Neural cell (in vitro differentiated cells): Measurements from ENCODE around the gene IGFBP2. TPM values are rescaled to one million over a fixed set of nuclear protein-coding genes. Genes with fewer than 3 reads are reported as not detected.

Experiments
- H2AFZ ChIP-seq: fragments of 200-600, 300-800 bp; sonication (generic), shearing (Covaris generic); 2 replicates; pipeline ENCODE4 v1.6.0; 2014; ENCODE audit warnings: low read depth, mild to moderate bottlenecking, antibody characterized with exemption, low read length, moderate library complexity
- H3F3A ChIP-seq: fragments of 200-600 bp; shearing (Covaris generic); 2 replicates; pipeline ENCODE4 v1.6.1; 2016; ENCODE audit warnings: mild to moderate bottlenecking, moderate library complexity, mixed read lengths, antibody characterized with exemption, low read length; ENCODE audit not compliant: insufficient read depth, poor library complexity, severe bottlenecking
- H3K27ac ChIP-seq: fragments of 200-600, 300-800 bp; sonication (generic), shearing (Covaris generic); 2 replicates; pipeline ENCODE4 v1.5.1; 2014; ENCODE audit warnings: mild to moderate bottlenecking, low read length, moderate library complexity
- H3K27me3 ChIP-seq: fragments of 300-800, 200-600 bp; sonication (generic), shearing (Covaris generic); 2 replicates; pipeline ENCODE4 v1.6.0; 2014; ENCODE audit warnings: mild to moderate bottlenecking, low read depth, low read length, moderate library complexity; ENCODE audit not compliant: insufficient read depth
- H3K36me3 ChIP-seq: fragments of 300-800, 200-600 bp; sonication (generic), shearing (Covaris generic); 2 replicates; pipeline ENCODE4 v1.5.1; 2014; ENCODE audit warnings: mild to moderate bottlenecking, antibody characterized with exemption, low read length, moderate library complexity; ENCODE audit not compliant: insufficient read depth
- H3K4me2 ChIP-seq: fragments of 300-800, 200-600 bp; sonication (generic), shearing (Covaris generic); 2 replicates; pipeline ENCODE4 v1.6.0; 2014; ENCODE audit warnings: mild to moderate bottlenecking, low read length
- H3K4me3 ChIP-seq: fragments of 300-800, 200-600 bp; sonication (generic), shearing (Covaris generic); 2 replicates; pipeline ENCODE4 v1.5.1; 2014; ENCODE audit warnings: mild to moderate bottlenecking, low read length, moderate library complexity
- H3K79me2 ChIP-seq: fragments of 200-600 bp; shearing (Covaris generic); replicated peaks from 2 replicates; pipeline ENCODE4 v1.6.0; 2014; ENCODE audit warnings: mild to moderate bottlenecking, low read length, moderate library complexity; ENCODE audit not compliant: insufficient read depth
- H3K9ac ChIP-seq: fragments of 300-800, 200-600 bp; sonication (generic), shearing (Covaris generic); 2 replicates; pipeline ENCODE4 v1.6.1; 2016; ENCODE audit warnings: mild to moderate bottlenecking, low read length, mixed read lengths
- H3K9me2 ChIP-seq: fragments of 200-600 bp; shearing (Covaris generic); 2 replicates; pipeline ENCODE4 v1.6.1; 2016; ENCODE audit warnings: mild to moderate bottlenecking, low read length, mixed read lengths; ENCODE audit not compliant: insufficient read depth
- H3K9me3 ChIP-seq: fragments of 200-600, 300-800 bp; sonication (generic), shearing (Covaris generic); 2 replicates; pipeline ENCODE4 v1.6.1; 2016; ENCODE audit warnings: mild to moderate bottlenecking, mixed run types, low read length, moderate library complexity, mixed read lengths
- H4K20me1 ChIP-seq: fragments of 200-600 bp; shearing (Covaris generic); 2 replicates; pipeline ENCODE4 v1.6.1; 2016; ENCODE audit warnings: mild to moderate bottlenecking, mixed run types; ENCODE audit not compliant: insufficient read depth
- EP300 ChIP-seq: fragments of 450-650 bp; conservative IDR thresholded peaks from 2 replicates; pipeline ENCODE4 v1.6.1; 2014; ENCODE audit warnings: antibody characterized with exemption, mild to moderate bottlenecking, moderate library complexity; ENCODE audit not compliant: poor library complexity, severe bottlenecking
- EZH2 ChIP-seq: fragments of 200-600, 300-800 bp; shearing (Covaris generic), sonication (generic); IDR thresholded peaks from 2 replicates; pipeline ENCODE4 v1.6.1; 2014; ENCODE audit warnings: antibody characterized with exemption, low read length, borderline replicate concordance, mild to moderate bottlenecking; ENCODE audit not compliant: insufficient read depth, poor library complexity, severe bottlenecking
- MXI1 ChIP-seq: fragments of 450-650 bp; conservative IDR thresholded peaks from 2 replicates; pipeline ENCODE4 v1.6.1; 2014; ENCODE audit warnings: antibody characterized with exemption, mild to moderate bottlenecking; ENCODE audit not compliant: poor library complexity, severe bottlenecking
- POLR2AphosphoS5 ChIP-seq: IDR thresholded peaks from 2 replicates; pipeline ENCODE4 v1.6.1; 2012
- RAD21 ChIP-seq: fragments of 450-650 bp; conservative IDR thresholded peaks from 2 replicates; pipeline ENCODE4 v1.6.1; 2014; ENCODE audit warnings: antibody characterized with exemption, mild to moderate bottlenecking, moderate library complexity
- REST ChIP-seq: IDR thresholded peaks from 2 replicates; pipeline ENCODE4 v1.6.1; 2012; ENCODE audit warnings: borderline replicate concordance
- TAF1 ChIP-seq: IDR thresholded peaks from 2 replicates; pipeline ENCODE4 v1.6.1; 2012; ENCODE audit warnings: low read depth
- polyA plus RNA-seq: library from polyadenylated mRNA; depleted of rRNA; stranded (reverse); fragments of >200 nt; gene quantifications from 2 replicates; pipeline ENCODE4 v1.2.3, GENCODE V29; 2014

Gene IGFBP2
- polyA plus RNA-seq, 1 donor from 2014 or later, result 150 TPM

GRCh38 chr2:216649574-216649973 lies 16.4 kb downstream of the IGFBP2 start:
- Histone ChIP-seq H3K9me2 (no peaks in the 10 kb centered on the region), H3K4me2 (no peak overlapping the region), H3K9me3 (no peaks in the 10 kb centered on the region), H3K27me3 (no peaks in the 10 kb centered on the region), H3K36me3 (no peaks in the 10 kb centered on the region), H3K9ac (no peak overlapping the region), H3K27ac (no peak overlapping the region), H3K79me2 (peaks cover 48% of the 10 kb centered on the region), H4K20me1 (no peaks in the 10 kb centered on the region), H3F3A (no peaks in the 10 kb centered on the region), H2AFZ (no peak overlapping the region), H3K4me3 (no peak overlapping the region)
- TF ChIP-seq RAD21, result no peak
- TF ChIP-seq TAF1, result no peak
- no peak for TF ChIP-seq POLR2AphosphoS5
- no peak for TF ChIP-seq EP300
- TF ChIP-seq MXI1, result no peak
- no peak for TF ChIP-seq EZH2

- Histone ChIP-seq H3K36me3 (no peaks in the 10 kb centered on the region), H3K9ac (no peak overlapping the region), H3K27ac (no peak overlapping the region), H3K79me2 (peaks cover 40% of the 10 kb centered on the region), H3K9me3 (no peaks in the 10 kb centered on the region), H3K4me3 (no peak overlapping the region), H4K20me1 (no peaks in the 10 kb centered on the region), H3K9me2 (no peaks in the 10 kb centered on the region), H3K27me3 (no peaks in the 10 kb centered on the region), H3K4me2 (no peak overlapping the region), H3F3A (no peaks in the 10 kb centered on the region), H2AFZ (no peak overlapping the region)
- TF ChIP-seq RAD21 (no peak), EZH2 (no peak), MXI1 (no peak), REST (no peak)
Observed at GRCh38 chr2:216650626-216651257, 17.5 kb downstream of the IGFBP2 start.

GRCh38 chr2:216651351-216651881 lies 18.2 kb downstream of the IGFBP2 start:
- no peaks in the 10 kb centered on the region for H3K36me3 ChIP-seq
- H3K9me2 ChIP-seq, result no peaks in the 10 kb centered on the region
- no peaks in the 10 kb centered on the region for H3K9me3 ChIP-seq
- no peak overlapping the region for H3K9ac ChIP-seq
- no peak overlapping the region for H2AFZ ChIP-seq
- TF ChIP-seq POLR2AphosphoS5 (no peak), REST (no peak)
- no peaks in the 10 kb centered on the region for H3K27me3 ChIP-seq
- peaks cover 40% of the 10 kb centered on the region for H3K79me2 ChIP-seq
- no peaks in the 10 kb centered on the region for H4K20me1 ChIP-seq
- H3F3A ChIP-seq, result no peaks in the 10 kb centered on the region
- no peak overlapping the region for H3K4me3 ChIP-seq
- H3K27ac ChIP-seq, result no peak overlapping the region
- H3K4me2 ChIP-seq, result no peak overlapping the region
